Mammary epithelial cell (primary cell): Measurements from ENCODE around the gene PLXNA4.

Source experiments
- CTCF ChIP-seq, 2 donors: IDR thresholded peaks in 1 of 2; conservative IDR thresholded peaks in 1 of 2; 2 replicates each; pipeline ENCODE4 v1.5.1; 2011 to 2012; ENCODE audit warnings: inconsistent platforms in 2 of 2, low read length in 2 of 2, mild to moderate bottlenecking in 2 of 2, control low read depth in 1 of 2, low read depth in 1 of 2; ENCODE audit not compliant: insufficient read depth in 1 of 2; ENCODE audit errors: extremely low read depth in 1 of 2
- EZH2 ChIP-seq: IDR thresholded peaks from 2 replicates; pipeline ENCODE4 v1.6.1; 2012; ENCODE audit warnings: low read length, inconsistent platforms, borderline replicate concordance

DNA sequence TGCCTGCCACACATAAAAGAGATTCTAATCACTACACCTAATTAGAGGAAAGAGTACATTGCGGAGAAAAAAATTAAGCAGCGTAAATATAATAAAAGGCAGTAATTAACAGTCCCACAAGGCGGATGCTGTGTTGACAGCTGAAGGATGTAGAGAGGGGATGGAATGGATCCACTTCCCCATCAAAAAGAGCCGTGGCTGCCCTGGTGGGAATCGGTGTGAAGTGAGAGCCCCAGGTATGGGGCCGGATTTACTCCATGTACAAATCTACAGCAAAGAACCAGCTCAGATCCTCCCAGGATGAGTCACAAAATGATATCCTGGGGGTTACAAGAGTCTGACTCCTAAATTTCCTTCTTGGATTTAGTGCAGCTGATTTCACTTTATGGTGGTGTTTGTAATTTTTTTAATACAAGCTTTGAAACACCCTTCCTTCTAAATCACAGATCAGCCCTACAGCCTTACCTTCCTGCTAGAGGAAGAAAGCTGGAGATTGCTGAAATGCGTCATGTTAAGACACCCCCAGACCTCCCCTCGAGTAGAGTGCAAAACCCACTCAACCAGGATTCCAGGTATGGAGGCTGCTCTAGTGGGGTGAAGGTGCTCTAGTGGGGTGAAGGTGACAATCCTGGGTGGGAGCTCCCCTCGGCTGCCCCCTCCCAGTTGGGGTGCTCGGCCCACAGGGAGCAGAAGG, 398.4 kb downstream of the PLXNA4 start:
- TF ChIP-seq CTCF (conservative IDR thresholded peaks at IDR 0.05 in 1 of 2, IDR thresholded peaks at IDR 0.05 in 1 of 2; ENCODE audit: extremely low read depth in 1 of 2, insufficient read depth in 1 of 2, low read depth in 1 of 2, low read length in 2 of 2): no peak
- no peak for TF ChIP-seq EZH2
